22Rv1 (cell line): Measurements from ENCODE around the gene QKI.

ENCODE experiments used
- CTCF ChIP-seq: fragments of 450-650 bp; IDR thresholded peaks from 2 replicates; pipeline ENCODE4 v1.5.1; 2017; ENCODE audit warnings: mild to moderate bottlenecking
- ZFX ChIP-seq: fragments of 450-650 bp; IDR thresholded peaks from 2 replicates; pipeline ENCODE4 v1.6.1; 2017; ENCODE audit warnings: antibody characterized with exemption, borderline replicate concordance

- no peak for TF ChIP-seq CTCF
- no peak for TF ChIP-seq ZFX
Observed at GRCh38 chr6:163592872-163593271, 178.4 kb downstream of the QKI start.
